Lung (tissue), 12 donors: ENCODE results near the gene LLGL1. TPM values are rescaled to one million over a fixed set of nuclear protein-coding genes. Genes with fewer than 3 reads are reported as not detected.

ENCODE experiments used
- ATAC-seq: fragments of 200-7000 bp; cut with Tn5 transposase; one replicate; pipeline ENCODE4 v1.9.1; 2020; ENCODE audit warnings: moderate number of reproducible peaks; ENCODE audit not compliant: insufficient read depth, low FRiP score
- DNase-seq, 3 donors: peaks; one replicate each; pipeline ENCODE4 v3.0.0-alpha.2; 2013 to 2017
- H3K27ac ChIP-seq, 2 donors: one replicate each; pipeline ENCODE4 v1.5.1; 2013; ENCODE audit warnings: mild to moderate bottlenecking in 2 of 2, moderate library complexity in 2 of 2, control low read depth in 1 of 2, inconsistent platforms in 1 of 2, low read depth in 1 of 2, low read length in 1 of 2
- H3K27me3 ChIP-seq, 3 donors: one replicate each; pipeline ENCODE4 v1.5.1; 2013; ENCODE audit warnings: low read length in 2 of 3; ENCODE audit not compliant: control insufficient read depth in 3 of 3, insufficient read depth in 3 of 3
- H3K36me3 ChIP-seq, 4 donors: one replicate each; pipeline ENCODE4 v1.5.1; 2013; ENCODE audit warnings: low read length in 4 of 4, mild to moderate bottlenecking in 1 of 4, moderate library complexity in 1 of 4; ENCODE audit not compliant: control insufficient read depth in 4 of 4, insufficient read depth in 4 of 4
- H3K4me1 ChIP-seq, 5 donors: one replicate each; pipeline ENCODE4 v1.5.1; 2013; ENCODE audit warnings: low read length in 5 of 5, mild to moderate bottlenecking in 2 of 5, moderate library complexity in 1 of 5; ENCODE audit not compliant: control insufficient read depth in 5 of 5, insufficient read depth in 5 of 5
- H3K4me3 ChIP-seq: one replicate; pipeline ENCODE4 v1.5.1; 2013; ENCODE audit warnings: mild to moderate bottlenecking, control low read depth, moderate library complexity
- H3K9ac ChIP-seq, 2 donors: one replicate each; pipeline ENCODE4 v1.5.1; 2013; ENCODE audit warnings: low read length in 2 of 2, control low read depth in 1 of 2; ENCODE audit not compliant: insufficient read depth in 1 of 2
- H3K9me3 ChIP-seq, 4 donors: one replicate each; pipeline ENCODE4 v1.5.1; 2013; ENCODE audit warnings: low read length in 3 of 4, mild to moderate bottlenecking in 1 of 4, moderate library complexity in 1 of 4; ENCODE audit not compliant: control insufficient read depth in 4 of 4, insufficient read depth in 3 of 4
- WGBS, 2 donors: extraction: QIAGEN DNeasy Blood & Tissue Kit; methylation state at CpG; one replicate each; pipeline ENCODE4 v1.1.7; 2013; 5-methylcytosine and 5-hydroxymethylcytosine counted together
- polyA plus RNA-seq, 2 donors: library from polyadenylated mRNA; stranded (reverse); fragments of 200-250 nt; gene quantifications; one replicate each; pipeline ENCODE4 v1.2.1, GENCODE V29; 2013
- total RNA-seq, 2 donors: library from RNA; depleted of rRNA in 1 of 2; stranded (reverse); fragments of >200 nt in 1 of 2; gene quantifications; one replicate each; pipeline ENCODE4 v1.2.1, GENCODE V29; 2014 to 2021
- TF ChIP-seq, protein P1 (sequence below): IDR thresholded peaks from 2 replicates; pipeline ENCODE4 v1.5.1; 2012; ENCODE audit warnings: mild to moderate bottlenecking; ENCODE audit errors: control extremely low read depth, extremely low read depth
- donor health status: control.
- donor health status: control.
- donor health status: Bipolar disorder and iron deficiency.
- donor health status: healthy.
- donor health status: DM: yes; HTN: yes; CAD: no.

The LLGL1 gene
- total and polyA plus RNA-seq, 4 donors: 7.1 to 21.8 (median 12.1) TPM

DNA sequence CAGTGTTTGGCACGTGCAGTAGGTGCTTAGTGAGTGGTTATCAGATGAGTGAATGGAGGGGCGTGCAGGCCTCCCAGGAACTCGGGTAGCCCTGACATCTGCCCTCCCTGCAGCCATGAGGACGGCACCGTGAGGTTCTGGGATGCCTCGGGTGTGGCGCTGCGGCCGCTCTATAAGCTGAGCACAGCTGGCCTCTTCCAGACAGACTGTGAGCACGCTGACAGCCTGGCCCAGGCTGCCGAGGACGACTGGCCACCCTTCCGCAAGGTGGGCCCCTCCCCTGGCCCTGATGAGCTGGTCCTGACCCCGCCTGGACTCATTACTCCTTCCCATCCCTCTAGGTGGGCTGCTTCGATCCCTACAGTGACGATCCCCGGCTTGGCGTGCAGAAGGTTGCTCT lies 11.1 kb downstream of the LLGL1 start:
- H3K4me1 ChIP-seq: no peaks in the 10 kb centered on the region
- 95% methylated on average over 18 of the region's 18 CpGs for WGBS, 2 donors
- no peaks in the 10 kb centered on the region for H3K9me3 ChIP-seq
- peaks cover 0 to 46% (median 32%) of the 10 kb centered on the region in 4 donors for H3K36me3 ChIP-seq
- H3K27me3 ChIP-seq: no peaks in the 10 kb centered on the region
- ATAC-seq: no peak
- H3K9ac ChIP-seq: no peak overlapping the region
- DNase-seq: no peak
- H3K27ac ChIP-seq: no peak overlapping the region
- H3K4me3 ChIP-seq: no peak overlapping the region
- TF ChIP-seq, protein P1, sequence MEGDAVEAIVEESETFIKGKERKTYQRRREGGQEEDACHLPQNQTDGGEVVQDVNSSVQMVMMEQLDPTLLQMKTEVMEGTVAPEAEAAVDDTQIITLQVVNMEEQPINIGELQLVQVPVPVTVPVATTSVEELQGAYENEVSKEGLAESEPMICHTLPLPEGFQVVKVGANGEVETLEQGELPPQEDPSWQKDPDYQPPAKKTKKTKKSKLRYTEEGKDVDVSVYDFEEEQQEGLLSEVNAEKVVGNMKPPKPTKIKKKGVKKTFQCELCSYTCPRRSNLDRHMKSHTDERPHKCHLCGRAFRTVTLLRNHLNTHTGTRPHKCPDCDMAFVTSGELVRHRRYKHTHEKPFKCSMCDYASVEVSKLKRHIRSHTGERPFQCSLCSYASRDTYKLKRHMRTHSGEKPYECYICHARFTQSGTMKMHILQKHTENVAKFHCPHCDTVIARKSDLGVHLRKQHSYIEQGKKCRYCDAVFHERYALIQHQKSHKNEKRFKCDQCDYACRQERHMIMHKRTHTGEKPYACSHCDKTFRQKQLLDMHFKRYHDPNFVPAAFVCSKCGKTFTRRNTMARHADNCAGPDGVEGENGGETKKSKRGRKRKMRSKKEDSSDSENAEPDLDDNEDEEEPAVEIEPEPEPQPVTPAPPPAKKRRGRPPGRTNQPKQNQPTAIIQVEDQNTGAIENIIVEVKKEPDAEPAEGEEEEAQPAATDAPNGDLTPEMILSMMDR: no peak

DNA sequence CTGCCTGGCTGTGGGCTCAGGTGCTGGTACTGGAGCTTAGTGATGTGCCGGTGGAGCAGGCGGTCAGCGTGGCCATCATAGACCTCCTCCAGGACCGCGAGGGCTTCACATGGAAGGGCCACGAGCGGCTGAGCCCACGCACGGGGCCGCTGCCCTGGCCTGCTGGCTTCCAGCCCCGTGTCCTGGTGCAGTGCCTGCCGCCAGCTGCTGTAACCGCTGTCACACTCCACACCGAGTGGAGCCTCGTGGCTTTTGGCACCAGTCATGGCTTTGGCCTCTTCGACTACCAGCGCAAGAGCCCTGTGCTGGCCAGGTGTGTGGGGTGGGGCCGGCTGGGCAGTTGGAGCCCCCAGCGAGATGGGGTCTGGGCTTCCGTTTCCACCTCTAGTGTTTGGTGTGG lies 12.0 kb downstream of the LLGL1 start:
- H3K4me3 ChIP-seq: no peak overlapping the region
- no peak overlapping the region for H3K9ac ChIP-seq
- no peak overlapping the region for H3K27ac ChIP-seq
- WGBS, 2 donors: 94 to 98% methylated on average over 17 to 20 of the region's 20 CpGs
- peaks cover 0 to 55% (median 37%) of the 10 kb centered on the region in 4 donors for H3K36me3 ChIP-seq
- no peaks in the 10 kb centered on the region for H3K9me3 ChIP-seq
- ATAC-seq: no peak
- H3K27me3 ChIP-seq: no peaks in the 10 kb centered on the region
- no peaks in the 10 kb centered on the region for H3K4me1 ChIP-seq
- no peak for DNase-seq
- TF ChIP-seq, protein P1: no peak

DNA sequence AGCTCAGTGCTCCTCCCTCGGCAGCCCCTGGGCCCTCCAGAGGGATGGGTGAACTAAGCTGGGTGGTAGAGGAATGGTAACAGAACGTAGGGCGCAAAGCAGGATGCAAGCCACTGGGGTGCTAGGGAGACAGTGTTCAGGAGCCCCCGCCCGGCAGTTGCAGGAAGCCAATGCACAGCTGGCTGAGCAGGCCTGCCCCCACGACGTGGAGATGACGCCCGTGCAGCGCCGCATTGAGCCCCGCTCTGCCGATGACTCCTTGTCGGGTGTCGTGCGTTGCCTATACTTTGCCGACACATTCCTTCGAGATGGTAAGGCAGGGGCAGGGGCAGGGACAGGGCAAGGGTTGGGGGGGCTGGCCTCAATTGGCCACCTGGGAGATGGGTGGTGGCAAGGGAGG lies 12.9 kb downstream of the LLGL1 start:
- no peaks in the 10 kb centered on the region for H3K27me3 ChIP-seq
- ATAC-seq: no peak
- no peaks in the 10 kb centered on the region for H3K9me3 ChIP-seq
- no peak overlapping the region for H3K4me3 ChIP-seq
- no peak for DNase-seq
- WGBS, 2 donors: 93 to 94% methylated on average over 18 of the region's 18 CpGs
- H3K27ac ChIP-seq: no peak overlapping the region
- peaks cover 0 to 56% (median 36%) of the 10 kb centered on the region in 4 donors for H3K36me3 ChIP-seq
- TF ChIP-seq, protein P1: no peak
- no peaks in the 10 kb centered on the region for H3K4me1 ChIP-seq
- no peak overlapping the region for H3K9ac ChIP-seq

- ATAC-seq (no peak), DNase-seq (no peak)
- WGBS, 2 donors: 95% methylated on average over 19 of the region's 19 CpGs
- H3K4me3 ChIP-seq: no peak overlapping the region
- H3K27me3 ChIP-seq: no peaks in the 10 kb centered on the region
- peaks cover 0 to 58% (median 36%) of the 10 kb centered on the region in 4 donors for H3K36me3 ChIP-seq
- no peaks in the 10 kb centered on the region for H3K4me1 ChIP-seq
- no peak overlapping the region for H3K27ac ChIP-seq
- TF ChIP-seq, protein P1: no peak
- H3K9ac ChIP-seq: no peak overlapping the region
- no peaks in the 10 kb centered on the region for H3K9me3 ChIP-seq
Observed at GRCh38 chr17:18240449-18240848, 15.0 kb downstream of the LLGL1 start.
